ENCODE data around the gene TEPSIN.

GRCh38 chr17:81221371-81221841 is 17.4 kb downstream of the TEPSIN start:
- TF ChIP-seq SMC3 (conservative IDR thresholded peaks at IDR 0.05; ENCODE audit: poor library complexity), result no peak
- TF ChIP-seq, protein P1, sequence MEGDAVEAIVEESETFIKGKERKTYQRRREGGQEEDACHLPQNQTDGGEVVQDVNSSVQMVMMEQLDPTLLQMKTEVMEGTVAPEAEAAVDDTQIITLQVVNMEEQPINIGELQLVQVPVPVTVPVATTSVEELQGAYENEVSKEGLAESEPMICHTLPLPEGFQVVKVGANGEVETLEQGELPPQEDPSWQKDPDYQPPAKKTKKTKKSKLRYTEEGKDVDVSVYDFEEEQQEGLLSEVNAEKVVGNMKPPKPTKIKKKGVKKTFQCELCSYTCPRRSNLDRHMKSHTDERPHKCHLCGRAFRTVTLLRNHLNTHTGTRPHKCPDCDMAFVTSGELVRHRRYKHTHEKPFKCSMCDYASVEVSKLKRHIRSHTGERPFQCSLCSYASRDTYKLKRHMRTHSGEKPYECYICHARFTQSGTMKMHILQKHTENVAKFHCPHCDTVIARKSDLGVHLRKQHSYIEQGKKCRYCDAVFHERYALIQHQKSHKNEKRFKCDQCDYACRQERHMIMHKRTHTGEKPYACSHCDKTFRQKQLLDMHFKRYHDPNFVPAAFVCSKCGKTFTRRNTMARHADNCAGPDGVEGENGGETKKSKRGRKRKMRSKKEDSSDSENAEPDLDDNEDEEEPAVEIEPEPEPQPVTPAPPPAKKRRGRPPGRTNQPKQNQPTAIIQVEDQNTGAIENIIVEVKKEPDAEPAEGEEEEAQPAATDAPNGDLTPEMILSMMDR (IDR thresholded peaks at IDR 0.05; ENCODE audit: poor library complexity, severe bottlenecking), result no peak
- no peak for TF ChIP-seq EZH2 (IDR thresholded peaks at IDR 0.05; ENCODE audit: borderline replicate concordance, insufficient read depth, low read length, poor library complexity, severe bottlenecking)
- TF ChIP-seq POLR2AphosphoS5 (IDR thresholded peaks at IDR 0.05), result no peak
- no peak for TF ChIP-seq RAD21 (conservative IDR thresholded peaks at IDR 0.05)
